Measurements from ENCODE around the gene DLGAP1. TPM values are rescaled to one million over a fixed set of nuclear protein-coding genes. Genes with fewer than 3 reads are reported as not detected.

Gene DLGAP1
- total RNA-seq, 1 donor from 2014 or later = 80.2 TPM

DNA sequence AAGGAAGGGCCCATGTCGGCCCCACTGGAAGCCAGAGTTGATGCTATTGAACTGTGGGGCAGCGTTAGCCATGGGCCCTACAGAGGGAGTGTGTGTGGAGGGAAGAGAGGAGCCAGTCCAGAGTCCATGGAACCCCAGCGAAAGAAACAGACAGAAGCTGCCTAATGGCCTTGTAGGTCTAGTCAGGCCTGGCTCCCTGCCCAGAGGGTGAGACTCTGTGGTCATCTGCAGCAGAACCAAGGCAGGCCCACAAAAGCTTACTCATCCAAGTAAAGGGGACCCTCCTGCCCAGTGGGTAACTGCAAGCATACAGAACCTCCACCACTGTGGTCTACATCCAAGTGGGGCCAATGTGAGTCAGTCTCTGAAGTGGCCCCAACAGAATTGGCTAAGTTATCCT lies 565.3 kb downstream of the DLGAP1 start:
- DNase-seq = no peak

DNA sequence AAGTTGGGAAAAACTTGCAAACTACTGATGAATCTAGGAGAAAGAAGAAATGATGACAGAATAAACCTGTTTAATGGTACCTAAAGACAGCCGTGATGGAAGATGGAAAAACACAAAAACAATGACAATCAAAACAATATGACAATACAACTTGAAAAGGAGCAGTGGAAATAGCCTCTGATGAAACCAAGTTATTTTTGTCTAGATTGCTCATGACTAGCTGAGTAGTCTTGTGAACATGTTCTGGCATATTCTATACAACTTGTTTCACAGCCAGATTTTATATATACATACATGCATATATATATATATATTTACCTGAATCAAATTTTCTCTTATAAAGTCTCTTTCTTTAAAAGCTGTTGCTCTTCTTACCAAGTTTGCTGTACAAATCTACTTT lies 566.0 kb downstream of the DLGAP1 start:
- no peak for DNase-seq

DNA sequence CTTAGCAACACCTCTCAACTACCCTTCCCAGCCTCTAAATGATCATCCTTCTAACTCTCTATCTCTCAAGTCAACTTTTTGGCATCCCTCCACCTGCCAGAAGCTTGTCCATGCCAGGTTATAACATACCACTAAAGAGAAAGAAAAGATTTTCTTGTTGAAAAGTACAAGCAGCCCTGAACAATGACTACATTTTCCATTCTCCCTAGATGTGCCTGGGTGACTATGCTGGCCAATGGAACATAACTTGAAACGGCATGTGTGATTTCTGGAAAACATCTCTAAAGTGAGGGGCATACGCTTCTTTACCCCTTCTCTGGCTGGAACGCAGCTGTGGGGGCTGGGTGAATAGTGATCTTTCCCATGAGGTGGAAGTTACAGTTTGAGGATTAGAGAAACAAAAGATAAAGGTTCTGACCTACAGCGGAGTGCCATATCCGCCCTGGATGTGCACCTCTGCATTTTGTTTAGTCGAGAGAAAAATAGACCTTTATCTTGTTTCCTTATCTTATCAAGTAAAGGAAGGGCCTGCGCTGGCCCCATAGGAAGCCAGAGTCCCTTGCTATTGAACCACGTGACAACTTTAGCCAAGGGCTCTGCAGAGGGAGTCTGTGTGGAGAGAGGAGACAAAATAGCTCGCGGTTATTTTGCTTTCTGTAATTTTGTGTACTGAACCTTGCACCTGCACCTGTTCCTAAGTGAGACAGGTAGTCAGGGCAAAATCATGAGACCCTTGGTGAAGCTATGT lies 568.4 kb downstream of the DLGAP1 start:
- no peak for DNase-seq

DNA sequence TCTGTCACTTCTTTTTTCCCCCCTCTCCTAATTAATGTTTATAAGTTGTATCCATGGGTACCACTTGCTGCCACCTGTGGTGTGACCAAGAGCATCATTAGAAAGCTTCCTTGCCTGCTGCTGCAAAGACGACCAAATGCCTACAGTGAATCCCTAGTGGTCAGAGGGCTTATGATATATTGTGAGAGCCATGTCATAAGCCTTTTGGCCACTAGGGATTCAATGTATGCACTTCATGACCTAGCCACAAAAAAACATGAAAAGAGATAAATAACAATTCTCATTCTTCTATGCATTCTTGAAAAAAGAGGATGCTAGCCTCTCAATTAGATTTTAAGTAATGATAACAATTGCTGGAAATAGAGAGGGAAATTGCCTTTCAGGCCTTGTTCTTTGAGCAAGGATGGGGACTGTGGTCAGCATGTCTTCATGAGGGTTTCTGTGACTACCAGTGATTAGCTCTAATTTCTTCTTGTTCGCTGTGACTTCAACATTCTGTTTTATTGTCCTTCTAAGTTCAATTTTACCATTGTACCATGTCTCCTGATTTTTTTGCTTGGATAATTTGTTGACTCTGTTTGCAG lies 569.8 kb downstream of the DLGAP1 start:
- DNase-seq = no peak

DNA sequence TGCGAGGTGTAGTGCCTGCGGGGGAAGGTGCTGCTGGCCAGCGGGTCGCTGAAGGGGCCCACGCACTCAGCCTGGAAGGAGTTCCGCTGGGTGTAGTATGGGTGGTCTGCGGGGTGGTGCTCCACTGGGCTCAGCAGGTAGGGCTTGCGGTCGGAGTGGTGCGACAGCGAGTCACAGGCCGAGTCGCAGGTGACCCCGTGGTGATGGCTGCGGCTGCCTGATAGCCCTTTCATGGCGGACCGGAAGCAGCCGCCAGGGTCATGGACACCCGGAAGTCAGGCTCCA lies 575.3 kb downstream of the DLGAP1 start:
- no peak for DNase-seq

DNA sequence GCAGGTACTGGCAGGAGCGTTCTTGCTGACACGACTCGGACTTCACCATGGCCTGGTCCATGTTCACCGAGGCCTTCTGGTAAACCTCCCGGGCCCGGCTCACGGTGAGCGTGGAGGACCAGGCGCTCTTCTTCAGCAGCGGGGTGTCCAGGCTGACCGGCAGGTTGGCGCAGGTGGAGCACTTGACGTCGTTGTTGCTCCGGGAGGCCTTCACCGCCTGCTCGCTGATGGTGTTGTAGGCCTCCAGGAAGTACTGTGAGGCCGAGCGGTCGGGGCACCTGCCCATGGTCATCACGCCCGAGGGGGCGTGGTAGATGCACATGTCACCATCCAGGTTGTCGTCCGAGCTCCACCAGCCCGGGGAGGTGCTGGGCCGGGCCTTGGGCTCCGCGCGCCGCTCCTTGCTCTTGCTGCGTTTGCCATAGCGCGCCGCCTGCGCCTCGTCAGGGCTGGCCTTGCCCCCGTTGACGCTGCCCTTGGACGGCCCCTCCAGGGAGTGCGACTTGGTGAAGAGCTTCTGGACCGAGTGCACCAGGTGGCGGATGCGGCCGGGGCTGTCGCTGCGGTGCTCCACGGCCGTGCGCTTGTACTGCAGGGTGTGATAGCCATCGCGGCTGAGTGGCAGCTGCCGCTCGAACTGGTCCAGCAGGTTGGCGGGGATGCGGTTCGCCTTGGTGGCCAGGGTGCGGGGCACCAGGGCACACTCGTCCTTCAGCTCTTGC lies 575.8 kb downstream of the DLGAP1 start:
- DNase-seq = no peak

DNA sequence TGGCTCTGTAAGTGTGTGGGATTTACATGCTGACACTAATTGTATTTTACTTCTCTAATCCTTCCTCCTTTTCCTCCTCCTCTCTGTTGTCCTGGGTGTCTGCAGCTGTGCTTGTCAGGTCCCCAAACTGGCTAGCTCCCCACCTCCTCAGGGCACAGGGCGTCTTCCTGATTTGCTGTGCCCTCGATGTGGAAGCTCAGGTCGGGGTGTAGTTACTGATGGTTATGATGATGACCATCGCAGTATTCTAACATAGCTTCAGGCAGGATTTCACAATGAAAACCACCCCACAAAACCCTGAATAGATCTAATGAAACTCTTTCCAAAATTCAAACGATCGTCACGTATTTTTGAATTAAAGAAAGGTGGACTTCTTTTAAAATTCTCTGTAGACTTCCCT lies 576.7 kb downstream of the DLGAP1 start:
- DNase-seq = no peak

DNA sequence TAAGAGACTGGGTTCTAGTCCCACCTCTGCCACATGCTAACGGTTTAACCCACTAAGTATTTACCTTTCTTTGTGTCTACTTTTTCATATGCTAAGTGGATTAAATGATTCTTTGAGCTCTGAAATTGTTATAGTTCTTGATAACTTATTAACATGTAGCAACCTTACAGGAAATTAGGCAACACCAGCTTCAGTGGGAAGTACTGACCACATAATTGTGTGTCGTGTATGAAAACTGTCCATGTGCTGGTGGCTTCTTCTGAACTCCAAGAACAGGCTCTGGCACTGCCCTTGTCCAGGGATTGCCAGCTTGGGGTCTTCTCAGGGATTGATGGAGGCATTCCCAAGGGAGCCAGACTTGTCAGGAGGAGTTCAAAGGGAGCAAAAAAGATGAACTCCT lies 577.4 kb downstream of the DLGAP1 start:
- DNase-seq = no peak

DNA sequence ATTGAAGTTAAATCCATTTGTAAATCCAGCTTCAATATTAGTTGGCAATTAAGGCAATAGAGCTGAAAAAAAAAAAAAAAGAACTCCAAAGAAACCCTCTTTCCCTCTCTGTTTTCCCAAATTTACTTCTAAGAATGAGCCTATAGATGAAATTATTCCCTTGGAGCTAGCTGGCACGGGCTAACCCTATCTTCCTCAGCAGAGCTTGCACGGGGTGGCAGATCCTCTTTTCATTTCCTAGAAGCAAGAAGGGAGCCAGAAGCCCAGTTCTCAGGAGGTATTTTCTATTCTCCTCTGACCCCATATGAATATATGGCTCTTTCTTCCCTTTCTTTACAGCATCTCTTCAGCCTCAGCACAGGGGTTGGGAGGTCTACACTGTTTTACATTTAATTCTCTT lies 579.1 kb downstream of the DLGAP1 start:
- no peak for DNase-seq

DNA sequence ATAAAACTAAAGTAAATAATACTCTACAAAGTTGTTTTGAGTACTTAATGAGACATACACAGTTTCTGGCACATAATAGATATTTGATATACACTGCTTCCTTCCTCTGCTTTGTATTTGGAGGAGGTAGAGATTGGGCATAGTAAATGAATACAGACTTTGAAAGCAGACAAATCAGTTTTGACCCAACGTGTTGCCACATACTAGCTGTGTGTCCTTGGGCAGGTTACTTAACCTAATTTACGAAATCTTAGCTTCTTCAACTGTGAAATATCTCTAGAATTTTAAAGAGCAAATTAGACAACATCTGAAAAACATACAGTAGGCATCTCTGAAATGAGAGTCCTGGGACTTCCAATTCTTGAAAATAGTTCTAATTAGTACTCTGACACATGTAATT lies 579.7 kb downstream of the DLGAP1 start:
- DNase-seq = no peak

DNA sequence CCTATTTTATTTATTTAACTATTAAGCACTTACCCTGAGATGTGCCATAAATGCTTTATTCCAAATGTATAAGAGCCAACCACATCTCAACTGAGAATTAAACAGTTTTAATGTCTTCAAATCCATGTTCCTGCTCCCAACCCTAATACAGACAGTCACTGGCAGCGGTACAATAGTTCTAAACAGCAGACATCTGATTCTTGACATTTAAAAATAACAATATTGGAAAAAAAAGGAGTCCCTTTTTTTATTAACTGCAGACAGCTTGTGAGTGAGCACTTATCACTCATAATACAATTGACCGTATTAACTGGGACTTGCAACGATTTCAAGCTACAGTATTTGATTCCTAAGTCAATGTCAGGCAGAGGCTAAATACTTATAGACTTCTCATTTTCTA lies 580.5 kb downstream of the DLGAP1 start:
- no peak for DNase-seq

DNA sequence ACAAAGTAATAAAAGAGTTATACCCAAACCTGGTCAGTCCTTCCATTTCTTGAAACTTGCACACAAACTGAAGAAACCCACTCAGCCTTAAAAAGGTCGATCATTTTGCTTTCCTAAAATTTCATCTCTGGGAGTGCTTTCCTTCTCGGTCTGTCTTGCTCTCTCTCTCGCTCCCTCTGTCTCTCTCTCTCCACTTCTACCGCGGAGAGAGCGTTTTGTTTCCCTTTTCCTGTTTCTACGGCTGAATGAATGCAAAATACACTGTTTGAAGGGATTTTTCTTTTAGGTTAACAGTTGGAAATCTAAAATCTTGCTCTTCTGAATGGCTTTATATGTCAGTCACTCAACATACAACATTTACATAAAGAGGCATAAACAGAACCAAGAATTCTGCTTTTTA lies 581.0 kb downstream of the DLGAP1 start:
- no peak for DNase-seq

DNA sequence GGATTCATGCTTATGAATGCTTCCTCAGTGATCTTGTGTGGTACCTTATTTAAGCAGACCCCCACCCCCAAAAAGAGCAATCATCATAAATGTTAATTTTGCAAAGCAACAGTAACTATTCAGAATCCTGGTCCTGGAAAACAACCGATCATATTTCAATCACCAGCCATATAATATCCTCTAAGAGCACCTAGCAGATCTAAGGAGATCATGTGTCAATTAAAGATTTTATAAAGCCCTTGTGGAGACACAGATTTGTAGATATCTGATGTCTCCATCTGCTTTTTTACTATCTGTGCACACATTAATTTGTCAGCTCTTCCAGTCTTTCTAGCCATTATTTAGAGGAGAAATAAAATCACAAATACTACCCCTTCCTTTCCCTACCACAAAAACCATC lies 581.4 kb downstream of the DLGAP1 start:
- no peak for DNase-seq

DNA sequence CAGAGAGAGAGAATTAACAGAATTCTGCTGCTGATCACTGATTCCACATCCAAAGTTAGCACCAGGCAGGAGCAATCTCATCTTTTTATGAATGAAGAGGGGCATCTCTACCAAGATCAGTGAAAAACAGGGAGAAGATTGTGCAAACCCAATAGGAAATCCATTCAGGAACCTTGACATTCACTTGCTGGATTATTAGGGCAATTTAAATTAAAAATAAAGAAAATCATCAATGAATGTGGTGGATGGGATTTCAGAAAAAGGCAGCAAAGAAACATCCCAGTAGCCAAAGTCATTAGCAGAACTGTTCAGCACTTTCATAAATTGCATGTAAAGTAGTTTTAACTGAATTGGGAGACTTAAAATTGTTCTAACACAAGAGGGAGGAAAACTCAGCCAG lies 581.9 kb downstream of the DLGAP1 start:
- DNase-seq = no peak

DNA sequence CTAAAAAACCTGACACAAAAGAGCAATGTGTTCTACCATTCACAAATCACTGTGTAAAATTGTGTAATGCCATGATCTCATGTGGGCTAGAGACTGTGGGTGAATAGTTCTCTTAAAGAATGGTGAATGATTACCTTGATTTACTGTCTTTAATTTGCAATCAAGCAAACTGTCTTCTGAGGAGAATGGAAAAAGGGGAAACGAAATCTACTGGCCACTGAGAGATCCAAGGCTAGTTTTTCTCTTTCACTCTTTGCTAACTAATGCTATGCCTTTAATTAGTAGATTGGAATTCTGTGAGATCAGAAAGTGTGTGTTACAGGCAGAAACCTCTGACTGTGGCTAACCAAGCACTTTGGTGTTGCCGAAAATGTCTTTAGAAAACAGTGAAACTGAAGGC lies 582.5 kb downstream of the DLGAP1 start:
- no peak for DNase-seq

DNA sequence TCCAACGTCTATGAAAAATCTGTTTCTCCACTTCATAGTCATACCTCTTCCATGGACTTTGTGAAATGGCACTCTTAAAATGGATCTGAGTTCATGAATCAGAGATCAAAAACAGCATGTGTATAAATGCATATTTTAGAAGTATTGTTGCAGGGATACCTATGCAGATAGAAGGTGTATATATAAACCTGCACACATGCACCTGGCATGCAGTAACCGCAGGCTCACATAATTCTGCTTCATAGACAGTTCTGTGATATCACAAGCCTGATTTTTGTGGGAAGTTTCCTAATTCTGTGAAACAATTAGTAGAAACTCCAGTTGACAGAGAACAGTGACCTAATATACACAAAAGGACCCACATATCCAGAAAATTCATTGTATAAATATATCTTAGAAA lies 583.4 kb downstream of the DLGAP1 start:
- DNase-seq = no peak

DNA sequence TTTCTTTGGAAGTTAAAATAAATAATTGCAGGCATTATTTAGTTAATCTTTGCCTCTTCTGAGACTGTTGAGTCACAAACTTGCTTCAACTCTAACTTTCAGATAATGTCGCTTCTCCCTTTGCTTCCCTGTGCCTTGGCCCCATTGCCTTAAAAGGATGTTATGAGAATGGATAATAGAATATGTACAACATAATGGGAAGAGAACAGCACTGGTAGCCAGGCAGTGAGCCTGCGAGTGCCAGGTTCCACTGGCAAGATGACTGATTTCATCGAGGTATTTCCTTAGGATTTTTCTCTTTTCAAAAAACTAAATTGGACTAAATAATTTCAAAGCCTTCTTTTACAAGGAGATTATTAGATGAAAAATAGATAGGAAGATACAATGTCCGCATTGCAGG lies 584.2 kb downstream of the DLGAP1 start:
- no peak for DNase-seq

DNA sequence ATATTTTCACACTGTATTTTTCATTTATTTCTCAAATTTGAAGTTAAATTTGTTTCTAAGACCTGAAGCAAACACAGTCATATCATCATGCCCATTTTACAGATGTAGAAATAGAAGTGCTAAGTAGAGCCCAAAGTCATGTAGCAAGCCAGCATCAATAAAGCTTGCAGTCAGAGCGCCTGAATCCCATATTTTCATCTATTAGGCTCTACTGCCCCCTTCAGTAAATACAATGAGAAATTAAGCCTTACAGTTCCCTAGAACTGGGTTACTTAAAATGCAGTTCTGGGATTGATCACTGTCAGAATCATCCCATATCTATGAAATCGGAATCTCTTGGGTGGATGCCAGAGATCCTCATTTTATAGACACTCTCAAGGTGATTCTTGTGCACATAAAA lies 585.3 kb downstream of the DLGAP1 start:
- DNase-seq = no peak

DNA sequence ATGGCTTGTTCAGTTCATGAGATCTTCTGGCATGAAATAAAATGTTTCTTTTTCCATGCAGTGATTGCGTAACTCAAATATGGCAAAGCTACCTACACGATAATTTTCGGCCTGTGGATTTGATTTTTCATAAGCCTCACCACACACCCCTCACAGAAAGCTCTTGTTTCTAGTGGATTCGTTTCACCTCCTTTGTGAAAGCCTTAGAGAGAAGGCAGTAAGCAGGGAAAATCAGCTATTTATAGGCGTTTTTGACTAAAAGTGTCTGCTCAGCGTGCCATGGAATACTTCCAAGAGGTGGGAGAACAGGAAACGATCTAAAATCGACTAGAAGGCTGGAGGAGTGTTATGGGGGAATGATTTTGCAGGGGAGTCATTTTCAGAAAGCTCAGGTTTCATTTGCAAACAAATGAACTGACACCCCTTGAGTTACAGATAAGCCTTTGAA lies 587.2 kb downstream of the DLGAP1 start:
- no peak for DNase-seq

DNA sequence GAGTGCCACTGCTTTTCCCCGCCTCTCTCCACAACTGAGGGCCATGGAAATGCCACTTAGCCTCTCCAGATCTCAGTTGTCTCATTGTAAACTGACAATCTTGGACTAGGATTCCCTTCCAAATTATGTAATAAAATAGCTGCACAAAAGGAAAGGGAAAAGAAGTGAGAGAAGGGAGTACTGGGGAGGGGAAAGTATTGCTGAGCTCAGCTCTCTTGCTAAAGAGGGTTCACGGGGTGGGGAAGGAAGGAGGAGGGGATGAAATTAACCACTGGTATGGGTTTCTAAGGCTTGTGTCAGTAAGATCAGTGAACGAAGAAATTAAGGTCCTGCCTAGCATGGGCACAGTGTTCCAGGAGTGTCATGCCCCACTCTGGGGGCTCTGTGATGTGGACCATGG lies 587.9 kb downstream of the DLGAP1 start:
- DNase-seq = no peak

DNA sequence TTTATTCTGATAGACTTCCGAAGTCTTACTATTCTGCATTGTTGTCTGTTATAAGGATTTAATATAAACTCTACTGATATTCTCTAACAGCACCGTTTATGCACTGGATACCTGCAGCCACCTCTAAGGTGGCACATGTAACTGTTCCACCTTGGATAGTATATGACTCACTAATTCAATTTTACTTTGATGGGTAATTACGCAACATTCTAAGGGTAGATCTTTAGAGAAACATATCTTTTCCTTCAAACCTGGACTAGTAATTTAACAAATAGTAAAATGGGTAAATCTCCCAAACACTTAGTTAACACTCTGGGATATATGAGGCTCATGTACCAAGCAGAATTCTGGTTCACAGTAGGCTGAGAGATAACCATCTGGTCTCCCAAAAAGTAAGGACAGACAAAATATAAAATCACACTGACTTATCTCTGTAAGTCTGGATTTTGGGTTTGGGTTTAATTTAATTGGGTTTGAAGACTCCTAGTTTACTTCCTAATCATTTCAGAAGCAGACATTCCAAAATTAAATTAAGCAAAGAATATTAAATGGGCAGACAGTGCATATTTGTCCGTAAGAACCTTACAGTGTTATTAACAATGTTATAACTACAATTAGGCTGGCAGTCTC lies 590.3 kb downstream of the DLGAP1 start:
- DNase-seq = no peak

DNA sequence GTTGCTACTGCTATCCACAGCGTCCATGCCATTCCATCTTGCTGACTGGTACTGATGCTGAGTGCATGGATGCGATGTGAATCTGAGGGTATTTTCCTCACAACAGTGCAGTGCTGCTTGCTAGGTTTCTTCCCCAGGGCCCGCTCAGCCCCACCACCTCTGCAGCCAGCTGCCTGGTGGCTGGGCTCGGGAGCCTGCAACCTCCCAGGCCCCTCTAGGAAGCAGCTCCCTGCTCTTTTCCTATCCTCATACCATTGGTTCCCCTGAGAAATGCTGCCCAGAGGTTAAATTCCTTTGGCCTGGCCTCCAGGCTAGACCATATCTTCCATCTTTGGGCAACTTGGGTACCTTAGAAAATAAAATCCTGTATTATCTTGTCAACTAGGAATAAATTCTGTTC lies 591.5 kb downstream of the DLGAP1 start:
- no peak for DNase-seq

DNA sequence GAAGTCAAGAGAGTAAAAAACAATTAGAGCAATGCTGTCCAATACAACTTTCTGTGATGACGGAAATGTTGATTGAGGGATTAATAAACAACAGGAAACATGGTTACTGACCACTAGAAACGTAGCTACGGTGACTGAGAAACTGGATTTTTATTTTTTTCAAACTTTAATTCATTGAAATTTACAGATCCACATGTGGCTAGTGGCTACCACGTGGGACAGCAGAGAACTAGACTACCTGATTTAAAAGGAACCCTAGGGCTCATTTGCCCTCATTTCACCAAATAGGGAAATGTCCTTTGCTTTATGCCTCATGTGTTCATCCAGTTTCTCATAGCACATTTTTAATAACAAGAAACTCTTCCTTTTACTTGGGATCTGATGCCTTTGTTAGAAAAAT lies 592.1 kb downstream of the DLGAP1 start:
- DNase-seq = no peak

DNA sequence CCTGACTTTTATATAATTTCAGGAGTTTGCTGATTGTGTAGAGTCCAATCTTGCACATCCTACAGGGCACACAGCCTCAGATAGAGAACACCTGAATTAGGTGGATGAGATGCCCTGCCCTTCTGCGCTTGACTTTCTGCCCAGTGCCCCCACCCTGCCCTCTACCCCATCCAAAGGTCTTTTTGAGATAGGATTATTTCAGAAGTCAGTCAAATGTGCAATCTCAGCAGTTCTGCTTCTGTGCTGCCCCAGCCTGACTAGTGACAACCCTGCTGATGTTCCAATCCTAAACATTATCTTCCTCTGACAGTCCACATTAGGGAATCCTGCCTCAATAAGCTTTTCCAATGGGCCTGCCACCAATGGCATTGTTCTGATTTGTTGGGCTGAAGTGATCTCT lies 593.6 kb downstream of the DLGAP1 start:
- no peak for DNase-seq

All from occipital lobe (tissue), 2 donors.